Measurements from ENCODE around the gene NRG3.
"Not testable (repeated sequence)": the region's sequence is repeated elsewhere in the genome, so short reads cannot be mapped to it uniquely, and the experiment has no call there.

The NRG3 gene

DNA sequence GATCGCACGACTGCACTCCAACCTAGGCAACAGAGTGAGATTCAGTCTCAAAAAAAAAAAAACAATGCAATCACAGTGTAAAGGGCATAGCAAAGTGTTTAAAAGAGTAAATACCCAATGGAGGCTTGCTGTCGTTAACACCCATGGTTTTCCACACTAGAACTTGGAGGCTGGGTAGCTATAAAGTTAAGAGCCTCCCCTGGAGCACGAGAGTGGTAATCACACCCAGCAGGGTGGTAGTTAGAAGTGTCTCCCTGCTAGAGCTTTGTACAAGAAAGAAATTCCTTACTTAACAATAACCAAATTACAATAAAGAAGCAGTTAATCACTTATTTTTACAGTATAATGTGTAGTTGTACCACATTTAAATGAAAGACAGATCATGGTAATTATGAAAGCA, 1078.9 kb downstream of the NRG3 start:
- no peaks in the 10 kb centered on the region for H3K36me3 ChIP-seq (ENCODE audit: control insufficient read depth in 1 of 2, insufficient read depth in 2 of 2, low read length in 2 of 2)
- no peak overlapping the region for H3K27ac ChIP-seq (ENCODE audit: low read depth, low read length)
- H3K9ac ChIP-seq (ENCODE audit: low read depth in 1 of 2, low read length in 2 of 2): no peak overlapping the region
- no peaks in the 10 kb centered on the region for H3K9me3 ChIP-seq (ENCODE audit: control insufficient read depth in 1 of 2, low read length in 2 of 2)
- no peaks in the 10 kb centered on the region for H3K27me3 ChIP-seq (ENCODE audit: control insufficient read depth in 1 of 2, insufficient read depth in 2 of 2, low read length in 2 of 2)
- no peaks in the 10 kb centered on the region for H3K4me1 ChIP-seq (ENCODE audit: control insufficient read depth in 1 of 2, insufficient read depth in 2 of 2, low read length in 2 of 2)
- H3K4me3 ChIP-seq (ENCODE audit: low read depth in 1 of 2, low read length in 2 of 2): no peak overlapping the region

DNA sequence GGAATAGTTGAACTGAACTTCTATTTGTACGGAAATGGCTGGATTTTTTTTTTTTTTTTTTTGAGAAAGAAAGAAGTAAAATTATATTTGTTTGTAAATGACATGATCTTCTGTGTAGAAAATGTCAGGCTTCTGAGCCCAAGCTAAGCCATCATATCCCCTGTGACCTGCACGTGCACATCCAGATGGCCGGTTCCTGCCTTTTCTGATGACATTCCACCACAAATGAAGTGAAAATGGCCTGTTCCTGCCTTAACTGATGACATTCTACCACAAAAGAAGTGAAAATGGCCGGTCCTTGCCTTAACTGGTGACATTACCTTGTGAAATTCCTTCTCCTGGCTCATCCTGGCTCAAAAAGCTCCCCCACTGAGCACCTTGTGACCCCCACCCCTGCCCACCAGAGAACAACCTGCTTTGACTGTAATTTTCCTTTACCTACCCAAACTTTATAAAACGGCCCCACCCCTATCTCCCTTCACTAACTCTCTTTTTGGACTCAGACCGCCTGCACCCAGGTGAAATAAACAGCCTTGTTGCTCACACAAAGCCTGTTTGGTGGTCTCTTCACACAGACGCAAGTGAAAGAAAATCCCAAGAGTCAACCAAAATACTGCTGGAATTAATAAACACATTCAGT, 1085.5 kb downstream of the NRG3 start:
- not testable (repeated sequence) for H3K4me3 ChIP-seq (ENCODE audit: low read depth in 1 of 2, low read length in 2 of 2); H3K9ac ChIP-seq (ENCODE audit: low read depth in 1 of 2, low read length in 2 of 2); H3K27me3 ChIP-seq (ENCODE audit: control insufficient read depth in 1 of 2, insufficient read depth in 2 of 2, low read length in 2 of 2); H3K9me3 ChIP-seq (ENCODE audit: control insufficient read depth in 1 of 2, low read length in 2 of 2); H3K36me3 ChIP-seq (ENCODE audit: control insufficient read depth in 1 of 2, insufficient read depth in 2 of 2, low read length in 2 of 2); H3K27ac ChIP-seq (ENCODE audit: low read depth, low read length); H3K4me1 ChIP-seq (ENCODE audit: control insufficient read depth in 1 of 2, insufficient read depth in 2 of 2, low read length in 2 of 2)

DNA sequence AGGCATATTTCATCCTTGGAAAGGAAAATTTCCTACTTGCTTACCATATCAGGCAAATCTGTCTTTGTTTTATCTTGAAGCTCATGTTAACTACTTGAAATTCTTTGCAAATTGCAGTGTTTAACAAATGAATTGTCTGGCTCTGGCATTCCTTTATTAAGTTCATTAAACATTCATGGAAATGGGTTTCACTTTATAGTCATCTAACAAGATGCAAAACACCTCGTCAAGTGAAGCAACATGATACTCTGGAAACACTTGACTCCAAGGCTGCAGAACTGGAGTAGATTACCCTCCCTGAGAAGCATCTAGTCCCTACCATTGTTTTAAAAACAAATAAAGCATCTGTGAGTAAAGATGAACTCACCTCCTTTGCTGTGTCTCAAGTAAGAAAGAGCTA, 1086.9 kb downstream of the NRG3 start:
- Histone ChIP-seq H3K27ac (ENCODE audit: low read depth, low read length) (no peak overlapping the region), H3K9me3 (ENCODE audit: control insufficient read depth in 1 of 2, low read length in 2 of 2) (no peaks in the 10 kb centered on the region), H3K27me3 (ENCODE audit: control insufficient read depth in 1 of 2, insufficient read depth in 2 of 2, low read length in 2 of 2) (no peaks in the 10 kb centered on the region), H3K36me3 (ENCODE audit: control insufficient read depth in 1 of 2, insufficient read depth in 2 of 2, low read length in 2 of 2) (no peaks in the 10 kb centered on the region), H3K9ac (ENCODE audit: low read depth in 1 of 2, low read length in 2 of 2) (no peak overlapping the region), H3K4me3 (ENCODE audit: low read depth in 1 of 2, low read length in 2 of 2) (no peak overlapping the region), H3K4me1 (ENCODE audit: control insufficient read depth in 1 of 2, insufficient read depth in 2 of 2, low read length in 2 of 2) (no peaks in the 10 kb centered on the region)

DNA sequence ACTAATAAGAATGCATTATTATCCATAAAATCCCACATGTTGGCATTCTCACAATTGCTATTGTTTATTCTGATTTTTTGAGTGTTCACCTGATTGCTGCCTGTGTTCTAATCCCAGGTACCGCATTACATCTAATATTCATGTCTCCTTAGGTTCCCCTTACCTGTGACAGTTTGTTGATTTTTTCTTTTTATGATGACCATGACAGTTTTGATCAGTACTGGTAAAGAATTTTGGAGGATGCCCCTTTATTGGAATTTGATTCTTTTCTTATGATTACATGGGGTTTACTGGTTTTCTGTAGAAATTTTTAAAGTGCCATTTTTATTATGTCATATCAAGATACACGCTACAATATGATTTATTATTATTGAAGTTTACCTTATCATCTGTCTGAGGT, 1091.1 kb downstream of the NRG3 start:
- Histone ChIP-seq H3K27me3 (ENCODE audit: control insufficient read depth in 1 of 2, insufficient read depth in 2 of 2, low read length in 2 of 2) (no peaks in the 10 kb centered on the region), H3K9ac (ENCODE audit: low read depth in 1 of 2, low read length in 2 of 2) (no peak overlapping the region), H3K4me1 (ENCODE audit: control insufficient read depth in 1 of 2, insufficient read depth in 2 of 2, low read length in 2 of 2) (no peaks in the 10 kb centered on the region), H3K9me3 (ENCODE audit: control insufficient read depth in 1 of 2, low read length in 2 of 2) (no peaks in the 10 kb centered on the region), H3K36me3 (ENCODE audit: control insufficient read depth in 1 of 2, insufficient read depth in 2 of 2, low read length in 2 of 2) (no peaks in the 10 kb centered on the region), H3K27ac (ENCODE audit: low read depth, low read length) (no peak overlapping the region), H3K4me3 (ENCODE audit: low read depth in 1 of 2, low read length in 2 of 2) (no peak overlapping the region)

DNA sequence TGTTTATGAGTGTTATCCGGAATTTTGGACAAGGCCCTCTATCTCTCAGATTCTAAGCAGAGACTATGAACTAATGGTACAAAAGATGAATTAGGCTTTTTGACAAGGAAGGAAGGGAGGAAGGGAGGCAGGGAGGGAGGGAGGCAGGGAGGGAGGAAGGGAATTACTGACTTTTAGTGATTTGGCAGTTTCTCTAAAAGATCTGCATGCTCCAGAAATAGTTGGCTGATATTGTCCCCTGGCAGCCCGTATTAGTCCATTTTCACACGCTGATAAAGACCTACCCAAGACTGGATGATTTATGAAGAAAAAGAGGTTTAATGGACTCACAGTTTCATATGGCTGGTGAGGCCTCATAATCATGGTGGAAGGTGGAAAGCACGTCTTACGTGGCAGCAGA, 1093.5 kb downstream of the NRG3 start:
- H3K4me1 ChIP-seq (ENCODE audit: control insufficient read depth in 1 of 2, insufficient read depth in 2 of 2, low read length in 2 of 2): no peaks in the 10 kb centered on the region

DNA sequence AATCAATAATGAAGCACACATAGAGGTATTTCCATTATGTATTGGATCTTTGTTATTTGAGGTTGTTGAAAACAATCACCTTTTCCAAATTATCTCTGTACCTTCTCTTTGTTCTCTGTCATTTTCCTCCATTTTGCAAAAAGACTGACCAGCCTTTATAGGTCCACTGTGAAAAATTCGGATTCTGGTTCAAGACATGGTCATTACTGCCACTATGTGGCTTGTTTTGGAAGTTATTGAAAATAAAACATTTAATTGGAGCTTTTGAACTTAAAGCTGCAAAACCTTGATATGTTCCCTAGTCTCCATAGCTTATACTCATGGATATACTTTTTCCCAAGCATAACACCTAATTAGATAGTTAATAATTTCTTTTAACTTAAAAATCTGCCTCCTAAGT, 1094.4 kb downstream of the NRG3 start:
- H3K9me3 ChIP-seq (ENCODE audit: control insufficient read depth in 1 of 2, low read length in 2 of 2): no peaks in the 10 kb centered on the region

More for the DNA sequence above, 1093.5 kb downstream of the NRG3 start:
- H3K27ac ChIP-seq (ENCODE audit: low read depth, low read length): no peak overlapping the region
- no peak overlapping the region for H3K4me3 ChIP-seq (ENCODE audit: low read depth in 1 of 2, low read length in 2 of 2)
- H3K9me3 ChIP-seq (ENCODE audit: control insufficient read depth in 1 of 2, low read length in 2 of 2): no peaks in the 10 kb centered on the region
- no peaks in the 10 kb centered on the region for H3K36me3 ChIP-seq (ENCODE audit: control insufficient read depth in 1 of 2, insufficient read depth in 2 of 2, low read length in 2 of 2)
- no peak overlapping the region for H3K9ac ChIP-seq (ENCODE audit: low read depth in 1 of 2, low read length in 2 of 2)
- H3K27me3 ChIP-seq (ENCODE audit: control insufficient read depth in 1 of 2, insufficient read depth in 2 of 2, low read length in 2 of 2): no peaks in the 10 kb centered on the region

DNA sequence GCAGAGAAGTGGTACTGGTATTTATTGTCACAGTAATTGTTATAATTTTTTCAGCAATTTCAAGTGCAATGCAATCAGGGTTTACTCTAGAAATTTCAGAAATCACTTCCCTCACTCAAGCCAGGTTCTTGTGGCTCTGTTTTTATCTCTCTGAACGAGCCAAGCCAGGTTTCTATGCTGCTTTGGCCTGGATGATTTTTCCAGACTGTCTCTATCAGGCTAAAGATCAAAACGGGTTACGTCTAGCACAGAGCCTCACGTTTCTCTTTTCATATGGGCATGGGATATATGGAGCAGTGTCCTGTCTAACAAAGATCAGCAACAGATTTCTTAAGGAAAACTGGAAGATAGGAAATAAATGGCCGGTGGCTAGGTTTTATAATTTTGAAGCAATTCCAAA, 1105.3 kb downstream of the NRG3 start:
- no peak overlapping the region for H3K4me3 ChIP-seq (ENCODE audit: low read depth in 1 of 2, low read length in 2 of 2)

More for the DNA sequence above, 1094.4 kb downstream of the NRG3 start:
- no peak overlapping the region for H3K27ac ChIP-seq (ENCODE audit: low read depth, low read length)
- no peaks in the 10 kb centered on the region for H3K36me3 ChIP-seq (ENCODE audit: control insufficient read depth in 1 of 2, insufficient read depth in 2 of 2, low read length in 2 of 2)
- H3K27me3 ChIP-seq (ENCODE audit: control insufficient read depth in 1 of 2, insufficient read depth in 2 of 2, low read length in 2 of 2): no peaks in the 10 kb centered on the region
- no peaks in the 10 kb centered on the region for H3K4me1 ChIP-seq (ENCODE audit: control insufficient read depth in 1 of 2, insufficient read depth in 2 of 2, low read length in 2 of 2)
- H3K9ac ChIP-seq (ENCODE audit: low read depth in 1 of 2, low read length in 2 of 2): no peak overlapping the region
- no peak overlapping the region for H3K4me3 ChIP-seq (ENCODE audit: low read depth in 1 of 2, low read length in 2 of 2)

DNA sequence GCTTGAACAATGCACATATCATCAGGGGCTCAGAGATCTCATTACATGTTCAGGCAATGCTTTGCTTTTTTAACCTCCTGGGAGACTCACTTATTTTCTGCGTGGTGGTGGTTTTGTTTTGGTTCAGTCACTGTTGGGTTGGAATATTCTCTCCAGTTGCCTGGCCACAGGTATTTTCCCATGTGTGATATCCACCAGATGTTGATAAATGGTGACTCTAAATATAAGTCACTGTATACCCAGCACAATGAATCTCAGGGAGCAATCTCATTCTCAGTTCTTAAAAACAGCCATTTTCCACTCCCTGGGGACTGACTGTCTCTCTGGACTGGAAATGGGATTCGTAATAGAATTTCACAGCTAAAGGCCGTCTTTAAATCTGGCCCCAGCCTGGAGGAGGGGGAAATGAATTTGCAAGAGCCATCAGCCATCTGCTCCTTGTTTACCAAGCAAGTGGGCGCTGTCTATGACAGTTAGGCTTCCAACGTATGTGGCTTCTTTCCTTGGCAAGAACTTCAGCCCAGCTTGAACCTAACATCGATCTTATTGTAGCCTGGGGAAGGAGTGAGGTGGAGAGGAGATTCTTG, 1106.2 kb downstream of the NRG3 start:
- Histone ChIP-seq H3K36me3 (ENCODE audit: control insufficient read depth in 1 of 2, insufficient read depth in 2 of 2, low read length in 2 of 2) (no peaks in the 10 kb centered on the region), H3K27me3 (ENCODE audit: control insufficient read depth in 1 of 2, insufficient read depth in 2 of 2, low read length in 2 of 2) (no peaks in the 10 kb centered on the region), H3K9ac (ENCODE audit: low read depth in 1 of 2, low read length in 2 of 2) (no peak overlapping the region), H3K27ac (ENCODE audit: low read depth, low read length) (no peak overlapping the region), H3K4me3 (ENCODE audit: low read depth in 1 of 2, low read length in 2 of 2) (no peak overlapping the region), H3K9me3 (ENCODE audit: control insufficient read depth in 1 of 2, low read length in 2 of 2) (no peaks in the 10 kb centered on the region), H3K4me1 (ENCODE audit: control insufficient read depth in 1 of 2, insufficient read depth in 2 of 2, low read length in 2 of 2) (no peaks in the 10 kb centered on the region)

More for the DNA sequence above, 1105.3 kb downstream of the NRG3 start:
- Histone ChIP-seq H3K9ac (ENCODE audit: low read depth in 1 of 2, low read length in 2 of 2) (no peak overlapping the region), H3K9me3 (ENCODE audit: control insufficient read depth in 1 of 2, low read length in 2 of 2) (no peaks in the 10 kb centered on the region), H3K27me3 (ENCODE audit: control insufficient read depth in 1 of 2, insufficient read depth in 2 of 2, low read length in 2 of 2) (no peaks in the 10 kb centered on the region), H3K4me1 (ENCODE audit: control insufficient read depth in 1 of 2, insufficient read depth in 2 of 2, low read length in 2 of 2) (no peaks in the 10 kb centered on the region), H3K27ac (ENCODE audit: low read depth, low read length) (no peak overlapping the region), H3K36me3 (ENCODE audit: control insufficient read depth in 1 of 2, insufficient read depth in 2 of 2, low read length in 2 of 2) (no peaks in the 10 kb centered on the region)

DNA sequence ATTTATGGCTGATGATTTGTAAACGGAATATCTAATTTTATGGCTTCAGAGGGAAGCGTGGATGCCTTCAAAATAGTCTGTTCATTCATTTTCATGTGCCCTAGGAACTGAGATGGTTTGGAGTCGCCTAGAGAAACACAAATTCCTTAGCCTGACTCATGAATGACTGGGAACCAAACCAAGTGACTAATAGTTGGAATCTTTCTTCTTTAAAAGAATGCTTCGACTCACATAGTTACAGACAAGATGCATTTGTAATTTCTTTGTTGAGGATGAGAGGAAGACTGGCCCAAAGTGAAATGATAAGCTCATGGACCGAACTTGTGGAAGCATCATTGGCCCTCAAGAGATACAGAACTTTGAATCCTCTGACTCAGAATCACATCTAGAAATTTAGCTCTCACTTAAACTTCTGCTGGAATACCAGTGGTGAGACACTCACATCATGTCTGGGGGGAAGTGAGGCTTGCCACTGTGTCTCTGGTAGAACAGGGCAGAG, 1107.2 kb downstream of the NRG3 start:
- Histone ChIP-seq H3K27ac (ENCODE audit: low read depth, low read length) (no peak overlapping the region), H3K27me3 (ENCODE audit: control insufficient read depth in 1 of 2, insufficient read depth in 2 of 2, low read length in 2 of 2) (no peaks in the 10 kb centered on the region), H3K4me1 (ENCODE audit: control insufficient read depth in 1 of 2, insufficient read depth in 2 of 2, low read length in 2 of 2) (no peaks in the 10 kb centered on the region), H3K4me3 (ENCODE audit: low read depth in 1 of 2, low read length in 2 of 2) (no peak overlapping the region), H3K9me3 (ENCODE audit: control insufficient read depth in 1 of 2, low read length in 2 of 2) (no peaks in the 10 kb centered on the region), H3K9ac (ENCODE audit: low read depth in 1 of 2, low read length in 2 of 2) (no peak overlapping the region), H3K36me3 (ENCODE audit: control insufficient read depth in 1 of 2, insufficient read depth in 2 of 2, low read length in 2 of 2) (no peaks in the 10 kb centered on the region)

DNA sequence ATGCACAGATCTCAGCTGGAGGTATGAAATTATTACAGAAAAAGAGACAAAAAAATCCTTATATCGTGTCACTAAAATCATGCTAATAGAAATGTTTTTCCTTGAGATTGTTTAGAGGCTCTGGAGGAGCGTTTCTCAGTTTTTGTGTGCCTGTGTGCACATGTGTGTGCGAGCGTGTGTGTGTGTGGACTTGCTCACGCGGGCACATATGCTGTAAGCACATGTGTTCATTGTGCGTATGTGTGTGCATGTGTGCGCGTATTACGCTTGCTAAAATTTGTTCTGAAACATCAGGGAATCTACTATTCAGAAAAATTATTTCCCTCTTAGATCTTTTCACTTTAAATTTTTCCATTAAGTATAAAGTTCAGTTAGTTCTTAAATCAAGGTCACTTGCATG, 1111.2 kb downstream of the NRG3 start:
- H3K9me3 ChIP-seq (ENCODE audit: control insufficient read depth in 1 of 2, low read length in 2 of 2): no peaks in the 10 kb centered on the region
- no peak overlapping the region for H3K27ac ChIP-seq (ENCODE audit: low read depth, low read length)
- no peaks in the 10 kb centered on the region for H3K4me1 ChIP-seq (ENCODE audit: control insufficient read depth in 1 of 2, insufficient read depth in 2 of 2, low read length in 2 of 2)
- H3K9ac ChIP-seq (ENCODE audit: low read depth in 1 of 2, low read length in 2 of 2): no peak overlapping the region
- H3K27me3 ChIP-seq (ENCODE audit: control insufficient read depth in 1 of 2, insufficient read depth in 2 of 2, low read length in 2 of 2): no peaks in the 10 kb centered on the region
- H3K36me3 ChIP-seq (ENCODE audit: control insufficient read depth in 1 of 2, insufficient read depth in 2 of 2, low read length in 2 of 2): no peaks in the 10 kb centered on the region
- no peak overlapping the region for H3K4me3 ChIP-seq (ENCODE audit: low read depth in 1 of 2, low read length in 2 of 2)

Data from duodenal mucosa (tissue), 2 donors.